CD14-positive monocyte (primary cell): ENCODE results near the gene CRAMP1. TPM values are rescaled to one million over a fixed set of nuclear protein-coding genes. Genes with fewer than 3 reads are reported as not detected.
A peak's percentile ranks its signal among the peaks of the same experiment; 100 is the strongest.

ENCODE experiments used
- DNase-seq, 3 donors: peaks; one replicate each; pipeline ENCODE4 v3.0.0-alpha.2; 2011 to 2022
- H2AFZ ChIP-seq: 2 replicates; pipeline ENCODE4 v1.6.0; 2012; ENCODE audit warnings: mild to moderate bottlenecking, low read depth, low read length, inconsistent platforms; ENCODE audit not compliant: insufficient read depth, poor library complexity, severe bottlenecking
- H3K27ac ChIP-seq, 2 donors: 1 replicate in 1 of 2; 2 replicates in 1 of 2; pipeline ENCODE4 v1.5.1; 2012 to 2013; ENCODE audit warnings: low read length in 2 of 2, control low read depth in 1 of 2, inconsistent platforms in 1 of 2, low read depth in 1 of 2, mild to moderate bottlenecking in 1 of 2
- H3K27me3 ChIP-seq, 2 donors: one replicate each; pipeline versions ENCODE4 v1.6.0 to v1.6.1; 2011 to 2013; ENCODE audit warnings: low read length in 2 of 2; ENCODE audit not compliant: control insufficient read depth in 2 of 2, insufficient read depth in 2 of 2
- H3K36me3 ChIP-seq, 2 donors: replicated peaks in 1 of 2; 1 replicate in 1 of 2; 2 replicates in 1 of 2; pipeline versions ENCODE4 v1.5.1 to v1.6.1; 2012 to 2013; ENCODE audit warnings: low read length in 2 of 2, control low read depth in 1 of 2, inconsistent platforms in 1 of 2, mild to moderate bottlenecking in 1 of 2; ENCODE audit not compliant: insufficient read depth in 2 of 2, control insufficient read depth in 1 of 2
- H3K4me1 ChIP-seq, 2 donors: 1 replicate in 1 of 2; 2 replicates in 1 of 2; pipeline versions ENCODE4 v1.5.1 to v1.6.1; 2012 to 2013; ENCODE audit warnings: low read length in 2 of 2, control low read depth in 1 of 2, inconsistent platforms in 1 of 2, mild to moderate bottlenecking in 1 of 2, moderate library complexity in 1 of 2; ENCODE audit not compliant: insufficient read depth in 2 of 2, control insufficient read depth in 1 of 2
- H3K4me2 ChIP-seq: replicated peaks from 2 replicates; pipeline ENCODE3; 2012; ENCODE audit warnings: low read length, moderate library complexity, mild to moderate bottlenecking; ENCODE audit not compliant: poor library complexity, severe bottlenecking; ENCODE audit errors: extremely low read depth
- H3K4me3 ChIP-seq, 3 experiments: fragments of 200-600 bp in 1 of 3; sonication (generic) in 1 of 3; replicated peaks in 1 of 3; 1 replicate in 2 of 3; 2 replicates in 1 of 3; pipeline ENCODE4 v1.5.1; 2011 to 2013; ENCODE audit warnings: low read length in 3 of 3, mild to moderate bottlenecking in 3 of 3, control low read depth in 2 of 3, low read depth in 2 of 3, inconsistent platforms in 1 of 3, moderate library complexity in 1 of 3
- H3K79me2 ChIP-seq: 2 replicates; pipeline ENCODE4 v1.6.0; 2012; ENCODE audit warnings: mild to moderate bottlenecking, control low read depth, inconsistent platforms, low read length, moderate library complexity; ENCODE audit not compliant: insufficient read depth
- H3K9ac ChIP-seq: 2 replicates; pipeline ENCODE4 v1.6.0; 2017; ENCODE audit warnings: low read length, mild to moderate bottlenecking; ENCODE audit not compliant: insufficient read depth, poor library complexity, severe bottlenecking
- H3K9me3 ChIP-seq, 2 donors: replicated peaks in 1 of 2; 1 replicate in 1 of 2; 2 replicates in 1 of 2; pipeline versions ENCODE4 v1.5.1 to v1.6.1; 2012 to 2013; ENCODE audit warnings: low read length in 2 of 2, control low read depth in 1 of 2; ENCODE audit not compliant: control insufficient read depth in 1 of 2, insufficient read depth in 1 of 2
- H4K20me1 ChIP-seq: 2 replicates; pipeline ENCODE4 v1.6.0; 2012; ENCODE audit warnings: mild to moderate bottlenecking, low read length, control low read depth, moderate library complexity; ENCODE audit not compliant: insufficient read depth
- H3K27ac Mint-ChIP-seq, 7 donors: one replicate each; pipeline ENCODE4 v1.8.0; 2020; ENCODE audit warnings: mild to moderate bottlenecking in 7 of 7, mixed read lengths in 7 of 7, moderate library complexity in 6 of 7, inconsistent platforms in 2 of 7
- H3K27me3 Mint-ChIP-seq, 3 donors: one replicate each; pipeline ENCODE4 v1.8.0; 2021 to 2022; ENCODE audit warnings: low read depth in 3 of 3, mild to moderate bottlenecking in 3 of 3, mixed read lengths in 3 of 3, moderate library complexity in 3 of 3, inconsistent platforms in 1 of 3
- H3K36me3 Mint-ChIP-seq, 2 donors: one replicate each; pipeline ENCODE4 v1.8.0; 2020; ENCODE audit warnings: mixed read lengths in 2 of 2, inconsistent platforms in 1 of 2, mild to moderate bottlenecking in 1 of 2
- H3K4me1 Mint-ChIP-seq: one replicate; pipeline ENCODE4 v1.8.0; 2020; ENCODE audit warnings: mild to moderate bottlenecking, mixed read lengths
- H3K4me3 Mint-ChIP-seq, 2 donors: one replicate each; pipeline ENCODE4 v1.8.0; 2020; ENCODE audit warnings: mild to moderate bottlenecking in 2 of 2, mixed read lengths in 2 of 2, moderate library complexity in 1 of 2
- H3K9me3 Mint-ChIP-seq, 7 donors: one replicate each; pipeline ENCODE4 v1.8.0; 2020 to 2022; ENCODE audit warnings: mixed read lengths in 7 of 7, mild to moderate bottlenecking in 6 of 7, moderate library complexity in 6 of 7, inconsistent platforms in 2 of 7
- CTCF ChIP-seq: fragments of 200-600 bp; IDR thresholded peaks from one replicate; pipeline ENCODE4 v1.8.0; 2022; ENCODE audit warnings: antibody characterized with exemption, mild to moderate bottlenecking
- WGBS: methylation state at CpG from one replicate; pipeline ENCODE4 v1.1.5; 2013; ENCODE audit warnings: missing lambda C conversion rate; ENCODE audit not compliant: insufficient coverage; 5-methylcytosine and 5-hydroxymethylcytosine counted together
- intact Hi-C, 2 donors: fragments of 100-400 bp; cut with micrococcal nuclease; formaldehyde crosslinking; loops; one replicate each; pipeline versions ENCODE4 v1.15.0 to v1.15.1; 2023
- polyA plus RNA-seq, 3 donors: library from polyadenylated mRNA; depleted of rRNA in 1 of 3; unstranded in 2 of 3; stranded (reverse) in 1 of 3; fragments of 300-500 nt in 2 of 3; fragments of >200 nt in 1 of 3; fragmentation: Illumina TruSeq in 2 of 3; gene quantifications; 1 replicate in 2 of 3; 2 replicates in 1 of 3; pipeline ENCODE4 v1.2.3, GENCODE V29; 2012 to 2021

The CRAMP1 gene
- polyA plus RNA-seq, 3 donors = 0.46 to 12.3 (median 1.0) TPM

DNA sequence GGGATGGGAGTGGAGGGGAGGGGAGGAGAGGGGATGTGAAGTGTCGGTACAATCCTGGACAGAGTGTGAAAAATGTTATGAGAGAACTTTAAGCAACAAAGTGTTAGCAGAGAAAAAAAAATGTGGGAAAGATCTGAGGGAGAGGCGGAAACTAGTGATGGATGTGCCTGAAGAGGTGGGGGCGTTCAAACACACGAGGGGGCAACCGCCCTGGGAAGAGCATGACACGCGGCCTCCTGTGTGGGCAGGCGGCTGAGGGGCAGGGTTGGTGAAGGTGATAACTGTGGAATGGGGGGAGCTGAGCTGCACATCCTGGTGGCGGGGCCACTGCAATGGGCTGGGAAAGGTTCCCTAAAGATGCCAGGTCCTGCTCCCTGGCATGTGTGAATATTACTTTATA lies 30.4 kb upstream of the CRAMP1 start:
- no peak overlapping the region for H3K4me3 ChIP-seq
- no peak overlapping the region for H3K4me2 ChIP-seq
- H3K4me1 ChIP-seq = no peaks in the 10 kb centered on the region
- no peak overlapping the region for H3K4me3 Mint-ChIP-seq
- no peak overlapping the region for H3K27ac ChIP-seq
- peaks cover 0 to 2% (median 0%) of the 10 kb centered on the region in 7 donors for H3K9me3 Mint-ChIP-seq
- no peaks in the 10 kb centered on the region for H4K20me1 ChIP-seq
- H3K9me3 ChIP-seq = no peaks in the 10 kb centered on the region
- intact Hi-C loops = no loop called here
- no peak overlapping the region for H3K9ac ChIP-seq
- H3K4me1 Mint-ChIP-seq = peaks cover 3% of the 10 kb centered on the region
- H3K36me3 ChIP-seq = no peaks in the 10 kb centered on the region
- DNase-seq = no peak
- no peaks in the 10 kb centered on the region for H3K27me3 ChIP-seq
- 95% methylated on average over 9 of the region's 9 CpGs for WGBS
- no peak for TF ChIP-seq CTCF
- H3K27me3 Mint-ChIP-seq = peaks cover 0 to 2% (median 0%) of the 10 kb centered on the region in 3 donors
- peak overlapping the region in 1 of 7 donors; percentile 28 for H3K27ac Mint-ChIP-seq
- peaks cover 0 to 10% of the 10 kb centered on the region in 2 donors for H3K36me3 Mint-ChIP-seq
- H2AFZ ChIP-seq = no peak overlapping the region
- no peaks in the 10 kb centered on the region for H3K79me2 ChIP-seq

- H3K27ac ChIP-seq = no peak overlapping the region
- intact Hi-C loops = no loop called here
- WGBS = 96% methylated on average over 10 of the region's 15 CpGs
- H3K79me2 ChIP-seq = no peaks in the 10 kb centered on the region
- no peak for DNase-seq
- Mint-ChIP-seq H3K36me3 (peaks cover 0 to 10% of the 10 kb centered on the region in 2 donors), H3K4me3 (no peak overlapping the region), H3K27me3 (peaks cover 0 to 2% (median 0%) of the 10 kb centered on the region in 3 donors), H3K27ac (peak overlapping the region in 1 of 7 donors; percentile 35), H3K4me1 (peaks cover 3% of the 10 kb centered on the region), H3K9me3 (peaks cover 0 to 2% (median 0%) of the 10 kb centered on the region in 7 donors)
- H3K27me3 ChIP-seq = no peaks in the 10 kb centered on the region
- no peak overlapping the region for H3K4me2 ChIP-seq
- no peaks in the 10 kb centered on the region for H4K20me1 ChIP-seq
- H3K4me1 ChIP-seq = no peaks in the 10 kb centered on the region
- H3K4me3 ChIP-seq = no peak overlapping the region
- no peaks in the 10 kb centered on the region for H3K36me3 ChIP-seq
- H3K9ac ChIP-seq = no peak overlapping the region
- H2AFZ ChIP-seq = no peak overlapping the region
- no peaks in the 10 kb centered on the region for H3K9me3 ChIP-seq
- no peak for TF ChIP-seq CTCF
These were observed 29.0 kb upstream of the CRAMP1 start for GRCh38 chr16:1583180-1583579.
